Measurements from ENCODE around the gene NADK. TPM values are rescaled to one million over a fixed set of nuclear protein-coding genes. Genes with fewer than 3 reads are reported as not detected.
A peak's percentile ranks its signal among the peaks of the same experiment; 100 is the strongest.

Gene NADK
- total RNA-seq, 1 donor from 2014 or later = 84.3 TPM

- no peaks in the 10 kb centered on the region for H3K27me3 Mint-ChIP-seq (ENCODE audit: unreplicated experiment)
- H3K27ac Mint-ChIP-seq (ENCODE audit: unreplicated experiment) = peak overlapping the region; percentile 77
- no peak for TF ChIP-seq CTCF (IDR thresholded peaks at IDR 0.05)
- no peak overlapping the region for H3K4me3 Mint-ChIP-seq (ENCODE audit: unreplicated experiment)
- no peaks in the 10 kb centered on the region for H3K9me3 Mint-ChIP-seq (ENCODE audit: unreplicated experiment)
- peaks cover 20% of the 10 kb centered on the region for H3K36me3 Mint-ChIP-seq (ENCODE audit: unreplicated experiment)
- no peak for DNase-seq (ENCODE audit: extremely low spot score, unreplicated experiment)
- peaks cover 28% of the 10 kb centered on the region for H3K4me1 Mint-ChIP-seq (ENCODE audit: unreplicated experiment)
These were observed 4.3 kb upstream of the NADK start for GRCh38 chr1:1782399-1783221.

- Mint-ChIP-seq H3K9me3 (ENCODE audit: unreplicated experiment) (no peaks in the 10 kb centered on the region), H3K4me1 (ENCODE audit: unreplicated experiment) (peaks cover 36% of the 10 kb centered on the region), H3K27ac (ENCODE audit: unreplicated experiment) (peak overlapping the region; percentile 19), H3K36me3 (ENCODE audit: unreplicated experiment) (peaks cover 12% of the 10 kb centered on the region), H3K4me3 (ENCODE audit: unreplicated experiment) (no peak overlapping the region), H3K27me3 (ENCODE audit: unreplicated experiment) (no peaks in the 10 kb centered on the region)
- no peak for DNase-seq (ENCODE audit: extremely low spot score, unreplicated experiment)
- no peak for TF ChIP-seq CTCF (IDR thresholded peaks at IDR 0.05)
These were observed 3.2 kb upstream of the NADK start for GRCh38 chr1:1781526-1781903.

- Mint-ChIP-seq H3K36me3 (ENCODE audit: unreplicated experiment) (peaks cover 8% of the 10 kb centered on the region), H3K4me3 (ENCODE audit: unreplicated experiment) (no peak overlapping the region), H3K9me3 (ENCODE audit: unreplicated experiment) (no peaks in the 10 kb centered on the region), H3K27ac (ENCODE audit: unreplicated experiment) (peak overlapping the region; percentile 19), H3K4me1 (ENCODE audit: unreplicated experiment) (peaks cover 41% of the 10 kb centered on the region), H3K27me3 (ENCODE audit: unreplicated experiment) (no peaks in the 10 kb centered on the region)
- no peak for TF ChIP-seq CTCF (IDR thresholded peaks at IDR 0.05)
- no peak for DNase-seq (ENCODE audit: extremely low spot score, unreplicated experiment)
These were observed 2.6 kb upstream of the NADK start for GRCh38 chr1:1780598-1781525.

- peaks cover 47% of the 10 kb centered on the region for H3K4me1 Mint-ChIP-seq (ENCODE audit: unreplicated experiment)
- no peak for DNase-seq (ENCODE audit: extremely low spot score, unreplicated experiment)
- H3K4me3 Mint-ChIP-seq (ENCODE audit: unreplicated experiment) = peak overlapping the region; percentile 72
- H3K9me3 Mint-ChIP-seq (ENCODE audit: unreplicated experiment) = no peaks in the 10 kb centered on the region
- H3K36me3 Mint-ChIP-seq (ENCODE audit: unreplicated experiment) = peaks cover 3% of the 10 kb centered on the region
- peak overlapping the region; percentile 35 for H3K27ac Mint-ChIP-seq (ENCODE audit: unreplicated experiment)
- TF ChIP-seq CTCF (IDR thresholded peaks at IDR 0.05) = no peak
- H3K27me3 Mint-ChIP-seq (ENCODE audit: unreplicated experiment) = no peaks in the 10 kb centered on the region
These were observed 1.7 kb upstream of the NADK start for GRCh38 chr1:1779691-1780597.
